ENCODE results near the gene EN1. TPM values are rescaled to one million over a fixed set of nuclear protein-coding genes. Genes with fewer than 3 reads are reported as not detected.

Gene EN1
- total RNA-seq, result not detected in 2 replicates

GRCh38 chr2:118846953-118847761 is at the start of gene EN1:
EN1 (minus strand) TSS chr2:118847648; CDS start chr2:118847167, 481 bp downstream.

Other genes with a start within 250 kb of the EN1 start
- gene MARCO, start 94.5 kb upstream of the EN1 start, total RNA-seq, result not detected in 2 replicates